ENCODE measurements around the gene TPGS1.

Gene TPGS1

DNA sequence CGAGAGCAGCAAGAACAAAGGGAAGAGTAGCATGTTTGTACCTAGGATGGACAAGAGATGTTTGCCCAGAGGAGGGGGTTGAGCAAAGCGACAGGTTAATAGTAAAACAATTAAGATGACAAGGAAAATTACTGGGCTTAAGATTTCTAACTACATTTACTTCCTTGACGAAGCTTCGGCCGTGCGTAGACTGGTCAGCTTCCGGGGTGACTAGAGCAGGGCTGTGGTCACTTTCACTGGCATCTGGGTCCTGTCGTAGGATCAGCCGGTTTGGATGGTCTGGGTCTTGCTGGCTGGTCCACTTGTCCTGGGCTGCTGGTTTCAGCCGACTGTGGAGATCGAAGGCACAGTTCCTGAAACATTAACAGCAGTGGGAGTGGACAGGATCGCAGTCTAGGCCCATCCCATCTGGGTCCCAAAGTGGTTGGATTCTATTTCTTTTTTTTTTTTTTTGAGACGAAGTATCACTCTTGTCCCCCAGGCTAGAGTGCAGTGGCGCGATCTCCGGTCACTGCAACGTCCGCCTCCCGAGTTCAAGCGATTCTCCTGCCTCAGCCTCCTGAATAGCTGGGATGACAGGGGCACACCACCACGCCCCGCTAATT, 60.1 kb downstream of the TPGS1 start:
- DNase-seq (ENCODE audit: low spot score), result no peak
- TF ChIP-seq, protein P1, sequence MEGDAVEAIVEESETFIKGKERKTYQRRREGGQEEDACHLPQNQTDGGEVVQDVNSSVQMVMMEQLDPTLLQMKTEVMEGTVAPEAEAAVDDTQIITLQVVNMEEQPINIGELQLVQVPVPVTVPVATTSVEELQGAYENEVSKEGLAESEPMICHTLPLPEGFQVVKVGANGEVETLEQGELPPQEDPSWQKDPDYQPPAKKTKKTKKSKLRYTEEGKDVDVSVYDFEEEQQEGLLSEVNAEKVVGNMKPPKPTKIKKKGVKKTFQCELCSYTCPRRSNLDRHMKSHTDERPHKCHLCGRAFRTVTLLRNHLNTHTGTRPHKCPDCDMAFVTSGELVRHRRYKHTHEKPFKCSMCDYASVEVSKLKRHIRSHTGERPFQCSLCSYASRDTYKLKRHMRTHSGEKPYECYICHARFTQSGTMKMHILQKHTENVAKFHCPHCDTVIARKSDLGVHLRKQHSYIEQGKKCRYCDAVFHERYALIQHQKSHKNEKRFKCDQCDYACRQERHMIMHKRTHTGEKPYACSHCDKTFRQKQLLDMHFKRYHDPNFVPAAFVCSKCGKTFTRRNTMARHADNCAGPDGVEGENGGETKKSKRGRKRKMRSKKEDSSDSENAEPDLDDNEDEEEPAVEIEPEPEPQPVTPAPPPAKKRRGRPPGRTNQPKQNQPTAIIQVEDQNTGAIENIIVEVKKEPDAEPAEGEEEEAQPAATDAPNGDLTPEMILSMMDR (IDR thresholded peaks at IDR 0.05; ENCODE audit: extremely low read depth, missing control alignments), result no peak

Data from GM20000 (cell line).